T-helper 2 cell treated with Interferon-gamma antibody and Interleukin-4, amounts not matched to agents 100 ng/mL and 5 ng/mL, for 36 hours (primary cell): Measurements from ENCODE around the gene KCNK18. TPM values are rescaled to one million over a fixed set of nuclear protein-coding genes. Genes with fewer than 3 reads are reported as not detected.

Experiments
- intact Hi-C: fragments of 100-400 bp; cut with micrococcal nuclease; formaldehyde crosslinking; loops from one replicate; pipeline ENCODE4 v1.15.1; 2023
- total RNA-seq: library from RNA; stranded (reverse); gene quantifications from 2 replicates; pipeline ENCODE4 v1.2.3, GENCODE V29; 2022

KCNK18 gene
- not detected in 2 replicates for total RNA-seq

DNA sequence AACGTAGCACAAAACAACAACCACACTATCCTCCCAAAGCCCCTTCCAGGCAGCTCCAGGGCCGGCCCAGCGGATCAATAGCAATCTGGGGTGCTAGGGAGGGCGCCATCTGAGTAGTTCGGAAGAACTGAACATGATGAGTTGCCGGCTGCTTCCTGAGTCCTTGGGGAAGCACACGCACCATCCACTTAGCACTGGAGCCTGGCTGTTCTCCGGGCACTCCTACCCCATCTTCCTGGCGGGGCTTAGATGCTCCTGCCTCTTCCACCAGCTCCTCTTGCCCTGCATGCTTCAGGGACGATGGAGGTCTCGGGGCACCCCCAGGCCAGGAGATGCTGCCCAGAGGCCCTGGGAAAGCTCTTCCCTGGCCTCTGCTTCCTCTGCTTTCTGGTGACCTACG lies at the start of gene KCNK18:
TSS of gene KCNK18 (plus strand) at position 301 of the 400 bp plus-strand sequence. CDS start at position 301, 0 bp downstream.
- intact Hi-C loops, result no loop called here

DNA sequence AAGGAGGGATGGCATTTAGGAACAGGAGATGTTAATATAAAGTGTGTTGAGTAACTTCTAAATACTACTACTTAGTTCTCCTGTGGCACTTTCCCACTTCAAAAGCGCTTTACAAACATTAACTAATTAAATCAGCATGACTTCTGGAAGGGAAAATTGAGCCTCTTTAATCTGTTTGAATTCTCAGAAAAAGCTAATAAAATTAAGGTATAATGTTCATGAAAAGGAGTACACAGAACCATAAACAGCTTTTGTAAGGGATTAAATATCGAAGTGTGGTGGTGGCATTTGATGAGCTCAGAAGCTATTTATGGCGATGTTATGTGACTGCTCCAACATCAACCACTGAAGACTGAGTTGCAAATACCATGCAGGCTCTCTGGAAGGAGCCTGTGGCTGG lies 49.0 kb upstream of the KCNK18 start:
- intact Hi-C loops, result no loop called here

DNA sequence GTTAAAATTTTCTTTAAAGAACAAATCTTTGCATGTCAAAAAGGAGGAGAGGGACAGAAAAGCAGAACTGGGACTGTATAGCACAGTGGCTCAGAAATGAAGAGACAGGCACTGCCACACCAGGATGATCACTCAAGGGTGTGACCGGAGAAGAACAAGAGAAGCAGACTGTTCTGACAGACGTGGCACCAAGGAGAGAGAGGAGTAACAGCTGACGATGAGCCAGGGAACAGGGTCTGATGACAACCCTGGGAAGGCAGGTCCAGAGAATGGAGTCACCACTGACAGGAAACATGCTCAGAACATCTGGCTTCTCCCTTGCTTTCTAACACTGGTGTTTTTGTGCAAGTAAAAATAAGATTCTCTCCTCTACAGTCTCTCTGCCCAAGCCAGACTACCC lies 44.6 kb upstream of the KCNK18 start:
- intact Hi-C loops, result no loop called here

DNA sequence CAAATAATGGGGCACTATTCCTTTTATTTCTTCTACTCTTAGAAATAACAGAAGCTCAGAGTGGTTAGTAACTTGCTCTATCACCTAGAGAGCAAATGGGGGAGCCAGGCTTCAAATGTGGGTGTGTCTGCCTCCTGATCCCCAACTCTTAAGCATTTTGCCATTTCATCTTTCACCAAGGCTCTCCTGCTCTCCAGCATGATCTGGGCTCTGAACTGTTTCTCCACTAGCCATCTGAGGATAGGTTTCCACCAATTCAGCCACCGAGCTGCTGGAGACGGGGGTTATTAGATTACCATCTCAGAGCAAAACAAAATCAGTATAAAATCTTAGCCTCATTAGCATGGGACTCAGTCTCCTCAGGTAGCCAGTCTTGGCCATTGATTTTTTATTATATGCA lies 39.0 kb upstream of the KCNK18 start:
- intact Hi-C loops, result no loop called here

DNA sequence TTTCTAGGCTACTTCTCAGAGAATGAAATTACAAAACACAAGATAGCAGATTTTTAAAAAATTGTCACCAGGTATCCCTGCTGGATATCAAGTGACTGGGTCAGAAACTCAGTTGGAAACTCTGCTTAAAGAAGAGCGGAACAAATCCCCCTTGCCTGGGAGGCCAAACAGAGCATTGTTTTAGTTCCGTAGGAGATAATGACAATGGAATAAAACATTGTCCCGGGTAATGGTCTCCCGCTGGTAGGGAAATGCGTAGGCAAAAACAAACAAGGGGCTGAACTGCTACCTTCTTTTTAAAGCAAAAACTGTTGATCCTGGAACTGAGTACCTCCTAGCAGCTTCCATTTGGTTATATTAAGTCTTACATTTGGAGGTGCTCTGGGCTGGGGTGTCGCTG lies 37.9 kb upstream of the KCNK18 start:
- intact Hi-C loops, result no loop called here

DNA sequence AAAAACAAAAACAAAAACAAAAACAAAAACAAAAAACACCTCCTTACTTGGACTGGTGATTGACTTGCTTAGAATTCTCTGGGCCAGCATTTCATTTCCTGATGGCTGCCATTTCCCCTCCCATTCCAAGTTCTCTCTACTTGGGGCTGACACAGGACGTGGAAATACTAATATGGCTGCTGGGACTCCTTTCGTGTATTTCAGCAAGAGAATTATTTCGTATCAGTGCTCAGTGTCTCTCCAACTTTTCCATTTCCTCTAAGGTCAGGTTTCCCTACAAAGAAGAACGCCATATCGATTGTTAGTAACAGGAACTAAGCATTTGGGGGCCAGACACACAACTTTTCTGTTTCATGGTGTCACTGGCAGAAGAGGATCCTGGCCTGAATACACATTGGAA lies 36.7 kb upstream of the KCNK18 start:
- intact Hi-C loops, result loop anchor here (5.0 kb wide), 1 partner anchor 1437 kb away; the partner anchor contains the start of gene PRLHR

DNA sequence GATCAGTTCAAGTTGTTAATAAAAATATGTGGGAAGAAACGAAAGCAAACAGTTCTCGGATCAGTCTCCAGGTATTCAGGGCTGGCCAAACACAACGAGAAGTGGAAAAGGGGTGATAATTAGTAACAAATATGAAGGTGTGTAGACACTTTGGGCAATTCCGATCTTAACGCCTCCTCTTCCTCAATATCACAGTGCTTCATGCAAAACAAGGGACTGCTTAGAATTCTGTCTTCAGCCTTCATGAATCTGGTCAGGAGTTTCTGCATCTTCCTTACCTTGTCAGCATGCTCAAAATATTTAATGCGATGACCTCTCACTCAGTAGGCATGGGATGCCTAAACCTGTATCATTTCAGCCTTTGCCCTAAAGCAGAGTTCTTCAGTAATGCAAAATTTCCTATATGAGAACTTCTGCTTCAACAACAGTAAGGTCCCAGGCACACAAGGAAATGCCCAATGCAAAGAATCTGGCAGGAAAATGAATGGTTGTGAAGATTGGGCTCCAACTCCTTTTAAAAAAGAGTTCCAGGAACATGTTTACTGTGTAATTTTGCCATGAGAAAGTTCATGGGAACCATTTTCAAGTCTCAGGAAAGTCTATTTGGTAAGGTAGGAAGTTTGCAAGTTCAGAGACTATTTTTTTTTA lies 35.8 kb upstream of the KCNK18 start:
- intact Hi-C loops, result loop anchor here (5.0 kb wide), 1 partner anchor 1436 kb away; the partner anchor contains the start of gene PRLHR

DNA sequence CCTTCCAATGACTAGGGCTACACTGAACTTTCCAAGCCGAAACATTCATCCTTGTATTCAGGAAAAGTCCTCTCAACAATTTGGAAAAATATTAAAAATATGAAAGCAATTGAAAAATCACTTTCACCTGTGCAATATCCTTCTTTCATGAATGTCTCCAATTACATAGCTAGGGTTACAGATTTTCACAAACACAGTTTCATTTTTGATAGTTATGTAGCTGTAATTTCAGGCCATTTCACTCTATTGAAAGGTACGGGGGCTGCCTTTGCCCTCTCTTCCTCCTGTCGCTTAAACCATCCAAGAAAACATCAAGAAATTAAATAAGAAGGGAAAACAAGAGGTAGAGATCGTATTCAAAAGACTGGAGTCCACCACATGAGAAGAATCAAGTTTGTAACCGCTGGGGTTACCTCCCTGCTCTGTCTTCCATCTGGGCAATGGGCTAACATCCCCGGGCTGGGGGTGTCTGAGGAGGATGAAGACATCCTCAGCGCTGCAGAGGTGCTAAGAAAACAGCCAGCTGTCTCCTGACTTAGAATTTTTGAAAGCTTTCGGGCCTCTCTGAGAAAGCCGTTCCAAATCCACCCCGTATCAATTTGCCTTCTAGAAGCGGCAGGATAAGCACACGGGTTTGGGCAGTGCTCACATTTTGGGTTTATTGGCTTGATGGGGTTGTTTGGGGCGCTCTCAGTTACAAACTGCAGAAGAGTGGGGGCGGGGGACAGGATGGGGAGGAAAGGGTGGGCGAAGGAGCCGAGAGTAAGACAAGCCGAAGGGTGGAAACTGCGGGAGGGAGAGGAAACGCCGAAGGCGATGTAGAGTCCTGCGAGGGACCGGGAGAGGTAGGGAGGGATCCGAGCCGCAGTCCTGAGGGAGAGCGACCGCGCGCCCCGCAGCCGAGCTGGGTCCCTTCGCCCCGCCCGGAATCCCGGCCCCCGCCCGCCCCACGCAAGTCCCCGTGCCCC lies 34.9 kb upstream of the KCNK18 start:
- intact Hi-C loops, result loop anchor here (5.0 kb wide), 1 partner anchor 1435 kb away; the partner anchor contains the start of gene PRLHR

DNA sequence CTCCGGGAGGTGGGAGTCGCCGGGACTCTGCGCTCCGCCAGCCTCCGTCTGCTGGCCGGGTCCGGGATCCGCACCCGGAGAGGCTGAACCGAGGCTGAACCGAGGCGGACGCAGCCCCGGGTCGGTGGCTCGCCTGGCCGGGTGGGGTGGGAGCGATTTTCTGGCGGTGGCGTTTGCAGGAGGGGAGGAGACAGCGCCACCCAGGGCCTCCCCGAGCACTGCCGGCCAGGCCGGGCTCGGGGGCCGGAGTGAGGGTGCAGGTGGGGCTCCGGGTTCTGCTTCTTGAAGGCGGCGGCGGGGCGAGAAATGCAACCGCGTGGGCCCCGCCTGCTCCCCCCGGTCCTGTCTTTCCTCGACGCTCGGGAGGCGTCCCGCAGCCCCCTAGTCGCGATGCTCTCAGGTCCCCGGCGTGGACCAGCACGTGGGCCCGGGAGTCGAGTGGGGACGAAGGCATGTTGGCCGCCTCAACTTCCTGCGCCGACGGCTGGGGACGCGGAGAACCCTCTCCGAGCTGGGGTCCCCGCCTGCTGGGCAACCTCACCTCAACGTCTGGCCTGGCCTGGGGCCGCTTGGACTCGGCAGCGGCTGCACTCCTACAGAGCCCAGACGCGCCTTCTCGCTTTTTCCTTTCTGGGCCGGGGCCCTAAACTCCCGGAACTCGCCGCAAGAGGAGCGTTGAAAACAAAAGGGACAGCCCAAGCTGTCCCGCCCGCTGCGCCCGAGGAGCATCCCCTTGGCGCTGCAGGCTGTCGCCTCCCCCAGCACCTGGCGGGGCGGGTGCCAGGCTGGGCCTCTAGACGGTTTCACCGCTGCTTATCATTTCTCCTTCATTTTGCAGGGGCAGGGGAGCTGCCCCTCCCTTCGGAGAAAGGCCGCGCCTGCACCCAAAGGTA lies 34.0 kb upstream of the KCNK18 start:
- intact Hi-C loops, result loop anchor here (5.0 kb wide), 1 partner anchor 1434 kb away; the partner anchor contains the start of gene PRLHR

DNA sequence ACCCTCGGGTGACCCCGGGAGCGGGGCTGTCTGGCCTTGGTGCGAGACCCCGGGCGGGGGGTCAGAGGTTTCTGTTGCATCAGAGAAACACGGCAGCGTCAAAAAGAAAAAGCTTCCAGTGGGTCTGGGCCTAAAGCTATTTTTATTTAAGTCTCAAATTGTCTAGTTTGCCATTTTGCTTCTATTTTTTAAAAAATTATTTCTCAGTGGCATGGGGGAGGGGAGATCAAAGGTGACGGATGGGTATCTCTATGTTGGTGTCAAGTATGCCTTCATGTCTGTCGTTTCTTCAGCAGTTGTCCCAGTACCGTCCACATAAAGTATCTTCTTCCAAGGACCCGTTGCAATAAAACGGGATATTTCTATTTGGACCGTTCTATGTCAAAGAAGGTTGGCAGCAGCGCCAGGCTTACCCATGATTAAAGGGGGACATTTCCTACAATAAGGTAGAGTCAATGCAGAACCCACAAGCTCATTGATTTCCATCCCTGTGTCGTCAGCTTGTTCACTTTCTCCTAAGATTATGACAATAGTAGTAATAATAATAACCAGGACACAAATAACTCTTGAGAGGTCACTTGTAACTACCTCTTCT lies 33.2 kb upstream of the KCNK18 start:
- intact Hi-C loops, result loop anchor here (2.0 to 5.0 kb wide), 4 partner anchors 23 to 1433 kb away; partner anchors contain the start of gene PRLHR

DNA sequence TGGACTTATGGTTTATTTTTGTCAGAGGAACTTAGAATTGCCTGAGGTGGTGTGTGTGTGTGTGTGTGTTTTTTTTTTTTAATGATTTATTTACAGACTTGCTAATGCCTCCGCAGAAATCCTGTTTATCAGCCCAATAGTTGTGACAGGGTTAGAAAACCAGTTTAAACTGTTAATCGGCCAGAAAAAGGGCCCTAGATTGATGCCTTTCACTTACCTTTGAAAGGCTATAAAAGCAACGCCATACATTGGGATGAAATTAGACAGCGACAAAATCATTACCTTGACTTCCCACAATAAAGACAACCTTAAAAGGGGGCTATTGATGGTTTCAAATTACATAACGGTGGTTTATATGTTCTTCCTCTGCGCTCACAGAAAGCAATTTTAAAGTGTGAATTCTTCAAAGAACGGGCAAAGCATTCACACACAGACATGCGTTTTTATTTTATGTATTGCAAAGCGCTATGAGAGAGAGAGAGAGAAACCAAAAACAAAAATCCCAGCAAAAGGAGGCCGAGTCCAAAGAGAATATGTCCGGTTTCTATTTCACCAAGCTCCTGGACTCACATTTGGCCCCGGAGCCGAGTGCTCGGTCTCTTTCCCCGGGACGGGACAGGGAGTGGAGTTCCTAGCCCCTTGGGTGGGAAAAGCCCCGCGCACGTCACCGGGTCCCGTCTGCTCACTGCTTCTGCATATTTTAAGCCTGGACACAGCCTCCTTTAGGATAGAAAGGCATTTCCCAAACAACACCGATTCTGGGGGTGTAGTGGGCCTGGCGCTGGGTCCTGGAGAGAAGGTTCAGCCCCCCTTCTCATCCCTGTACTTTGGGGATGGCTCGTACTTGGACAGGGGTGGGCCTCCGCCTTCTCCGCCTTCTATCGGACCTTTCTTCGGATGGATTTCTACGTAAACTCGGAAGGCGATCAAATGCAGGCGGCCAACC lies 32.4 kb upstream of the KCNK18 start:
- intact Hi-C loops, result loop anchor here (2.0 to 5.0 kb wide), 5 partner anchors 24 to 1432 kb away; partner anchors contain the start of genes PRLHR and SHTN1

DNA sequence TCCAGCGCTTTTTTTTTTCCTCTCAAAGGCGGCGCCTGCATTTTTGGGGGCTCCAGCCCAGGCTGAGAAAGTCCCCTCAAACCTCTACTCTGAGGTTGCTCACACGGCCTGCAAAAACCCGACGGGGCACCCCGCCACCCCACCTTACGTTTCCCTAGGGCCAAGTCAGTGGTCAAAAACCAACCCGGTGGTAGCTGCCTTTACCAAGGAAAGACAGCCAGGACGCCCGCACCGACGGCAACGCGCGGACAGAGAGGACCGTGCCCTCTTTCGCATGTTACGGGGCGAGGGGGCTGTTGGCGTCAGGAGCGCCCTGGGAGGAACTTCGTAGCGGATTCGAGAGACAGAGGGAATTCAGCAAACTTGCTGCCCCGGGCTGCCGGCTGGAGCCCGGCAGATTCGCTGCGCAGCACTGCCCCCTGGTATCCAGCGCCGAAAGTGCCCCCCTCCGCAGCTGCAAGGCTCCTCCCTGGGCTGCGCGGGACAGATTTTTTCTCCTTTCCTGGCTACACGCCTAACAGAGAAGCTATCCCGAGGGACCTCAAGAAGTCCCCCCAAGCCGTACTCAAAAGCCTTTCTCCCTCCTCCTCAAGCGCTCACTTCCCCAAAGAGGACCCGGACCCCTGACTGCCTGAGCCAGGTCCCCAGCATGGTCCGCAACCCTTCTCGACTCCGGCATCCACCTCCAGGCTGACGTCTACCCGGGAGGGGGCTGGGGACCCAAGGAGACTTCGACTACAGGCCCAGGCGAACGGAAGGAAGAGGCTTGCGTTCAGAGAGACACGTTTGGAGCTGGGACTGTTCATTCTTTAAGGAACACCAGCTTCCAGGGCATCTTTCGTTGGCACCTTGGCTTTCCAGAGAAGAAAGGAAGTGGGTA lies 31.5 kb upstream of the KCNK18 start:
- intact Hi-C loops, result loop anchor here (2.0 to 5.0 kb wide), 4 partner anchors 25 to 373 kb away; partner anchors contain the start of gene SHTN1

DNA sequence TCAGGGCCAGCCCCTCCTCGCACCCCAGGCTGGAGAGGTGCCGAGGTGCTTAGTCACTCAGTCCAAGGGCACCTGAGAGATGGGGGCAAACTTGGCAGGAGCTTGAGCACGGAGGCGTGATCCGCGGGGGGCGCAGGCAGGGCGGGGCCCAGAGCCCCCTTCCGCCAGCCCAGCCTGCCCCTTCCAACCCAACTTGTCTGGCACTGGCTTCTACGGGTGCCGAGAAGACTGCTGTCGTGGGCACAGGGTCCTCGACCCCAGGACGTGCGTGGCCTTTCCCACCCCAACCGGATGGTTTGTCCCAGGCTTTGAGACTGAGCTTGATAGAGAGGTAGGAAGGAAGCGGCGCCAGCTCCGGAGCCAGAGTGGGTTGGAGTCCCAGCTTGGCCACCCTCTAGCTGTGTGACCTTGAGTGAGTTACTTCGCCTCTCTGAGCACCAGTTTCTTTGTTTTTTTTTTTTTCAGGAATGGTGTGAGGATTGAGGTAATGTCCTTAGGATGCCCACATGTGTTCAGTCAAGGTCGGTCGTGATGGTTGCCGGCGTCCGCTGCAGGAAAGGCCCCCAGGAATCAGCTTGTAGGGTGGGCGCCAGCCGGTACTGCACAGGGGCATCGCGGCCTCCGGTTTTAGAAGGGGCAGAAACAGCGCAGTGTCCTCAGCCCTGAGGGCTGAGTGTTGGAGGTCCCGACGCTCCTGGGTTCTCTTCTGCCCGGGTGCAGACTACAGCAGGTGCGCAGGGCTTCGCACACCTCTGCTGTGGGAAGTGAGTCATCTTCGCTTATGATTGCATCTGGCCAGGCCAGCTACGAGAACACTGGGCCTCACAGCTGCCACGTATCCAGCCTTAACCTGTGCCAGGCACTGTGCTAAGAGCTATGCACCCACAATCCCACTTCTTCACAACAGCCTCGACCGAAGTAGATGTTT lies 30.6 kb upstream of the KCNK18 start:
- intact Hi-C loops, result loop anchor here (5.0 kb wide), 1 partner anchor 159 kb away; the partner anchor contains the start of gene SHTN1

DNA sequence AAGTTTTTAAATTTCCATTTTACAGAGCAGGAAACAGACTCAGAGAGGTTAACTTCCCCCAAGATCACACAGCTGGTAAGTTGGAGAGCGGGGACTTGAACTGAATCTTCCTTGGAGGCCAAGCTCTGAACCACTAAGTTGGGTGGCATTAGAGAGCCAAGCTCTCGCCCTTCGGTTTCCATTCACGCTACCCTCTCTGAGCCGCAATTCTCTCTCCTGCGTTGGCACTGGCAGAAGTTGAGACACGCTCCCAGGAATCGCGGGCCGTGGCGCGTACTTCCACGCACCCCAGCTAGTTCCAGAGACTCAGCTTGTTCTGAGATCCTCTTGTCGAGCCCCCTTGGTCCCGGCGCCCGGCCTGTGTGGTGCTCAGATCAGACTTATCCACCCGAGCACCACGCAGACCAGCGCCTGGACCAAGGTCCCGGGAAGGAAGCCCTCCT lies 29.9 kb upstream of the KCNK18 start:
- intact Hi-C loops, result loop anchor here (5.0 kb wide), 1 partner anchor 160 kb away; the partner anchor contains the start of gene SHTN1

DNA sequence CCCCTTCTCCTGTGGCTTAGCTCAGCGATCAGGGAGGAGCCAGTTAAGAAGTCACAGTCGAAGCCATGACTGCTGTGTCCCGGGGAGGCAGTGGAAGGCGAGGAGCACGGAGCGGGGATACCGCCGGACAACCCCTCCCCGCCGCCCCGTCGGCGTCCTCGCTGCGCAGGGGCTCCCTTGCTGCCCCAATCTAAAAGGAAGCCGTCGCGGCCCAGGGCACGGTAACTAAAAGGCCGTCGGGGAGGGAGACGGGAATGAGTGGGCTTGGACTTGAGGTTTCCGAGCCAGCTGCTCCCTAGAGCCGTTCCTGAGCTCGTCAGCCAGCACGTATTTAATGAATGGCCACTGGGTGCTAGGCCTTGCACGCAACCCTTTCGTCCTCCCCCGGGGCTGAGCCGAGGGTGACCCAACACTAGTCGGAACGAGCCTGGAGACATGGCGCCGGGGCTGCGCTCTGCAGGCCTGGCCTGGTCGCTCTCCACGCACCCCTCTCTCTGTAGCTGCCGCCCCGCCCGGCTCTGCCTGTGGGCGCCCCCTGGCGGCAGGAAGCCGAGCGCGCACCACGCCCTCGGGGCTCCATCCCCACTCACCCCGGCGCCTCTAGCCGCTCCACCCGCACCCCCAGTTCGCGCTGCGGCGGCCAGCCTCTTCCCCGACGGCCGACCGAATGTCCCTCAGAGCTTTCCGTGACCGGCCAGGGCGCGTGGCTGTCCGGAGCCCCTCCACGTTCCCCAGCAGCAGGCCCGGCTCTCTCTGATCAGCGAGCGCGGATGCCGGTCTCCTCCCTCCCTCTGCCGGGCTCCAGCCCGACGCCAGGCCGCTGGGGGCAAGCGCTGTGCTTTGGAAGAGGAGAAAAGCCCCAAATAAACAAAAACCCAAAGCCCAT lies 29.3 kb upstream of the KCNK18 start:
- intact Hi-C loops, result loop anchor here (5.0 kb wide), 1 partner anchor 161 kb away; the partner anchor contains the start of gene SHTN1

DNA sequence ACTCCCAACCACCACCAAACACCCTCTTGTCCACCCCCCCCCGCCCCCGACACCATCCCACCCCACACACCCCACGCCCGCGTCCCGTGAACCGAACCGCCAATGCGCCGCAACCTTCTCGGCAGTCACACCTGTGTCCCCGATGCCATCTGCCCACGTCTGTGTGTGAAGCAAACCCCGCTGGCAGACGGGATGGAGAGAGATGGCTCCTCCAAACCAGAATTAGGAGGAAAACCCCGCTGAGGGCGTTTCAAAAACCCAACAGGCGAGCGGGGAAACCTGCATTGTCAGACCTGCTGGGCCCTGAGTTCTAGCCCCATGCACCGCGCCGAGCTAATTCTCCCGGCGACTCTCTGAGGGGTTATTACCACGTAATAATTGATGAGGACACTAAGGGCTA lies 28.6 kb upstream of the KCNK18 start:
- intact Hi-C loops, result loop anchor here (5.0 kb wide), 1 partner anchor 161 kb away; the partner anchor contains the start of gene SHTN1
